ENCODE data around the gene C16orf74.

- TF ChIP-seq POLR2A (IDR thresholded peaks at IDR 0.05; ENCODE audit: low read depth, low read length), result no peak
- TF ChIP-seq TAF1 (IDR thresholded peaks at IDR 0.05; ENCODE audit: borderline replicate concordance, low read depth, low read length), result no peak
Observed at GRCh38 chr16:85752511-85753420, 1.9 kb upstream of the C16orf74 start.

All from GM12892 (cell line).